ENCODE data around the gene CPT1B. TPM values are rescaled to one million over a fixed set of nuclear protein-coding genes. Genes with fewer than 3 reads are reported as not detected.
A peak's percentile ranks its signal among the peaks of the same experiment; 100 is the strongest.

The CPT1B gene
- total and polyA plus RNA-seq, 2 experiments from 2014 or later: 1.3 to 2.9 TPM

DNA sequence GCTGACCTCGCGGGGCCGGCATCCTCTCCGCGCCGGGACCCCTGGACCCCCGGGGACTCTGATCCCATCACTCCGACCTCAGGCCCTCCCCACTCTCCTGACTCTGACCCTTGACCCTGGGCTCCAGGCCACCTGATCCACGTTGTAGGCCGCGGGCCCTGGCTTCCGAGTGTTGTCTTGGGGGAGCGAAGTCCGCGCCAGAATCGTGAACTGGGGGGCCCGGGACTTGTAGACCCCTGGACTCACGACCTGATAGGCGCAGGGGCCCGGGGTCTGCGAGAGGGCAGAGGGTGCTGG lies 47.7 kb downstream of the CPT1B start:
- peak overlapping the region; percentile 95 for H3K9ac ChIP-seq
- H2AFZ ChIP-seq: peak overlapping the region; percentile 47; the same call in 1 of the 2 replicates
- no peaks in the 10 kb centered on the region for H4K20me1 ChIP-seq (ENCODE audit: insufficient read depth)
- no peaks in the 10 kb centered on the region for H3K36me3 ChIP-seq (ENCODE audit: low read depth)
- DNase-seq: peak; percentile 48
- no peaks in the 10 kb centered on the region for H3K9me3 ChIP-seq (ENCODE audit: low read depth)
- peaks cover 21% of the 10 kb centered on the region for H3F3A ChIP-seq (ENCODE audit: insufficient read depth)
- H3K9me2 ChIP-seq (ENCODE audit: insufficient read depth): no peaks in the 10 kb centered on the region
- peak overlapping the region; percentile 81 for H3K4me2 ChIP-seq (ENCODE audit: unreplicated experiment)
- peak overlapping the region; percentile 55 for H3K27ac ChIP-seq
- WGBS, 2 experiments (ENCODE audit: low coverage in 1 of 2, low lambda C conversion rate in 2 of 2, missing lambda C conversion rate in 2 of 2): 1 to 4% methylated on average over 21 of the region's 21 CpGs
- H3K4me3 ChIP-seq: peak overlapping the region; percentile 81
- in situ Hi-C loops (cut with MboI): no loop called here
- H3K4me1 ChIP-seq (ENCODE audit: insufficient read depth): no peaks in the 10 kb centered on the region
- H3K27me3 ChIP-seq (replicated peaks; ENCODE audit: insufficient read depth): no peaks in the 10 kb centered on the region
- no peaks in the 10 kb centered on the region for H3K79me2 ChIP-seq (ENCODE audit: insufficient read depth)
- TF ChIP-seq EZH2phosphoT487 (IDR thresholded peaks at IDR 0.05; ENCODE audit: insufficient read depth, low read depth) (no peak), EZH2 (IDR thresholded peaks at IDR 0.05; ENCODE audit: insufficient read depth, poor library complexity, severe bottlenecking) (no peak)

DNA sequence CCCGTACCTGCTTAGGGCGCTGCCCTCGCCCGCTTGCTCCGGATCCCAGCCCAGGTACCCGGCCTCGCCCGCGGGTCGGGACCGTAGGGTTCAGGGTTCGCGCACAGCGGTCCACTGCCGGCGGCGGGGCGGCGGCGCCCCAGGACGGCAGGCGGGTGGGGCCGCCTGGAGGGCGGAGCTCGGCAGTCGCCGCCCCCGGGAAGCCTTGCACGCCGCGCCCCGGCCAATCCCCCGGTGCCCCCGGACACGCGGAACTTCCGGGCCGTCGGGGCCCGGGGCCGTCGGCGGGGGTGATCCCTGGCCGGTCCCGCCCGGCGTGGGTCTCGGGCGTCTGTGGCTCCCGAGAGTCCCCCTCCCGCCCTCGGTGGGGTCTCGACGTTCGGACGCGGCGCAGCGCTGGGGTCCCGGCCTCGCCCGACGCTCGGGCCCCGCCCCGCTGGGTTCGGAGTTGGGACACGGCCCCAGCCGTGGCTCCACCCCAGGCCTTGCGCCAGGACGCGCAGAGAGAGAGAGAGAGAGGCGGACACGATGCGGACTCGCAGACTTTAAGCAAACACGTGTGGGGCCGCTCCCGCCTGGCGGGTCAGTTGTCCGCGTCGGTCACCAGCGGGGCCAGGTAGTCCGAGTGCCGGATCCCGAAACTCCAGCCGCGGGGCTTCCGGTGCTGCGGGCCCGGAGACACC lies 48.2 kb downstream of the CPT1B start, which contains the start of gene TYMP:
TYMP (minus strand) TSS at position 116 of the 683 bp plus-strand sequence. CDS start 303 bp downstream, outside the sequence.
- 3 to 5% methylated on average over 28 to 73 of the region's 92 CpGs for WGBS, 2 experiments (ENCODE audit: low coverage in 1 of 2, low lambda C conversion rate in 2 of 2, missing lambda C conversion rate in 2 of 2)
- Histone ChIP-seq H3K27me3 (replicated peaks; ENCODE audit: insufficient read depth) (no peaks in the 10 kb centered on the region), H3K27ac (peak within 1 kb of the TSS; percentile 55), H3K4me2 (ENCODE audit: unreplicated experiment) (peak within 1 kb of the TSS; percentile 81), H3F3A (ENCODE audit: insufficient read depth) (peaks cover 21% of the 10 kb centered on the region), H3K9me3 (ENCODE audit: low read depth) (no peaks in the 10 kb centered on the region), H3K4me3 (peak within 1 kb of the TSS; percentile 81), H3K79me2 (ENCODE audit: insufficient read depth) (no peaks in the 10 kb centered on the region), H3K9me2 (ENCODE audit: insufficient read depth) (no peaks in the 10 kb centered on the region), H3K4me1 (ENCODE audit: insufficient read depth) (no peaks in the 10 kb centered on the region), H3K36me3 (ENCODE audit: low read depth) (no peaks in the 10 kb centered on the region), H4K20me1 (ENCODE audit: insufficient read depth) (no peaks in the 10 kb centered on the region), H2AFZ (peak within 1 kb of the TSS; percentile 47), H3K9ac (peak within 1 kb of the TSS; percentile 95)
- in situ Hi-C loops (cut with MboI): no loop called here
- no peak for TF ChIP-seq EZH2 (IDR thresholded peaks at IDR 0.05; ENCODE audit: insufficient read depth, poor library complexity, severe bottlenecking)
- TF ChIP-seq EZH2phosphoT487 (IDR thresholded peaks at IDR 0.05; ENCODE audit: insufficient read depth, low read depth): no peak
- peak; percentile 90 for DNase-seq

DNA sequence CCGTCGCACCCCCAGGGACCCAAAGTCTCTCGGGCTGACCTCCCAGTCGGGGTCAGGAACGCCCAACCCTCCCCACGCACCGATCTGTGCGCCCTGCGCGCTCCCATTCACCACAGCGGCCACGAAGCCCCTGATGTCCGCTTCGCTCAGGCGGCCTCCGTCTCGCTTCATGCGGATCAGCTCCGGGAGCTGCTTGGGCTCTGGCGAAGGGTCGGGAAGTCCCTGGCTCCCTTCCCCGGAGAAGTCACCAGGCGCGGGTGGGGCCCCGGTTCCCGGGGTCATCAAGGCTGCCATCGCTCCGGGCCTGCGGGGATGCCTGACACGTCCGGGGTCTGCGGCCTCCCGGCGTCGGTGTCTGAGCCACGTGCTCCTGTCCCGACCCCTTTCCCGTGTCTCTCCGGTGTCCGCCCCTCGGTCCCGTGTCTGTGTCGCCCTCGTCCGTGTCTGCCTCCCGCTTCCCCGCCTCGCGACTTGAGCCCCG lies 48.8 kb downstream of the CPT1B start:
- Histone ChIP-seq H3K4me1 (ENCODE audit: insufficient read depth) (no peaks in the 10 kb centered on the region), H3K27ac (peak overlapping the region; percentile 15; the same call in 1 of the 2 replicates), H3K4me3 (peak overlapping the region; percentile 81), H3K4me2 (ENCODE audit: unreplicated experiment) (peak overlapping the region; percentile 45), H3K9ac (peak overlapping the region; percentile 95), H2AFZ (peak overlapping the region; percentile 47), H3F3A (ENCODE audit: insufficient read depth) (peaks cover 21% of the 10 kb centered on the region), H4K20me1 (ENCODE audit: insufficient read depth) (no peaks in the 10 kb centered on the region), H3K36me3 (ENCODE audit: low read depth) (no peaks in the 10 kb centered on the region), H3K79me2 (ENCODE audit: insufficient read depth) (peaks cover 2% of the 10 kb centered on the region), H3K27me3 (replicated peaks; ENCODE audit: insufficient read depth) (no peaks in the 10 kb centered on the region), H3K9me2 (ENCODE audit: insufficient read depth) (no peaks in the 10 kb centered on the region), H3K9me3 (ENCODE audit: low read depth) (no peaks in the 10 kb centered on the region)
- DNase-seq: peak; percentile 49
- 8 to 11% methylated on average over 38 to 47 of the region's 50 CpGs for WGBS, 2 experiments (ENCODE audit: low coverage in 1 of 2, low lambda C conversion rate in 2 of 2, missing lambda C conversion rate in 2 of 2)
- in situ Hi-C loops (cut with MboI): no loop called here
- no peak for TF ChIP-seq EZH2phosphoT487 (IDR thresholded peaks at IDR 0.05; ENCODE audit: insufficient read depth, low read depth)
- no peak for TF ChIP-seq EZH2 (IDR thresholded peaks at IDR 0.05; ENCODE audit: insufficient read depth, poor library complexity, severe bottlenecking)

DNA sequence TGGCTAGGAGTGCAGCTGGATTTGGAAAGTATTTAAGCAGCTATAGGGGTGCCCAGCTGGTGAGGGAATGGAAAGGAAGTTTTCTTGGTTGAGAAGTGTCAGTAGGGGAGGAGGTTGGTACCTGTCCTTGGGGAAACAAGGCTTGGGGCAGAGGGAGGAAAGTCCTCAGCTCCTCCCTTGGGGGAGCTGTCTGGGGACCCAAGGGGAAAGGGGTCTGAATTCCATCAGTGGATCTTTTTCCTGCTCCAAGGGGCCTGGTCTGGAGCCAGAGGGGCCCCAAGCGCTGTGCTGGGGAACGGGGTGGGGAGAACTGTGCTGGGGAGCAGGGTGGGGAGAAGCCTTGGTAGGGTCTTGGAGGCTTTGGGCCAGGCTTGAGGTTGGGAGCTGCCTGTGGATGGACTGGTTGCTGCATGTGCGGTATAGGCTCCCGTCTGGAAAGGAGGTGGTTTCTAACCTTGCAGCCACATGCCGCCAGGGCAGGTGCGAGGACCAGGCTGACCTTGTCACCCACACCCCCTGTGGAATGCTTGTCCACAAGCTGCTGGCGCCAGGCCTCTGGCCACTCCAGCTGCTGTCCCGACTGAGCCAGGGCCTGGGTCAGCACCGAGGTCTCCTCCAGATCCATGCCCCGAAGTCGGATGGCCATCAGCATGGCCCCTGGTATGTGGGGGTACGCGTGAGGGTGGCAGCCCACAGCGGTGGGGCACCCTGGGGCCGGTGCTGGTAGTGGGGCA lies 49.4 kb downstream of the CPT1B start:
- Histone ChIP-seq H4K20me1 (ENCODE audit: insufficient read depth) (no peaks in the 10 kb centered on the region), H3K36me3 (ENCODE audit: low read depth) (no peaks in the 10 kb centered on the region), H3K79me2 (ENCODE audit: insufficient read depth) (peaks cover 8% of the 10 kb centered on the region), H3F3A (ENCODE audit: insufficient read depth) (peaks cover 21% of the 10 kb centered on the region), H3K4me3 (peak overlapping the region; percentile 81), H3K9ac (peak overlapping the region; percentile 95; the same call in 1 of the 2 replicates), H3K9me2 (ENCODE audit: insufficient read depth) (no peaks in the 10 kb centered on the region), H3K9me3 (ENCODE audit: low read depth) (no peaks in the 10 kb centered on the region), H2AFZ (no peak overlapping the region), H3K4me1 (ENCODE audit: insufficient read depth) (no peaks in the 10 kb centered on the region), H3K27ac (0 out of 2 replicates have a peak overlapping the region, but pooled peaks have one; percentile 15), H3K27me3 (replicated peaks; ENCODE audit: insufficient read depth) (no peaks in the 10 kb centered on the region), H3K4me2 (ENCODE audit: unreplicated experiment) (peak overlapping the region; percentile 45)
- 57 to 67% methylated on average over 9 to 14 of the region's 15 CpGs for WGBS, 2 experiments (ENCODE audit: low coverage in 1 of 2, low lambda C conversion rate in 2 of 2, missing lambda C conversion rate in 2 of 2)
- in situ Hi-C loops (cut with MboI): no loop called here
- TF ChIP-seq EZH2 (IDR thresholded peaks at IDR 0.05; ENCODE audit: insufficient read depth, poor library complexity, severe bottlenecking) (no peak), EZH2phosphoT487 (IDR thresholded peaks at IDR 0.05; ENCODE audit: insufficient read depth, low read depth) (no peak)
- no peak for DNase-seq
